ENCODE measurements around the gene ABCF2.
A peak's percentile ranks its signal among the peaks of the same experiment; 100 is the strongest.

Gene ABCF2

DNA sequence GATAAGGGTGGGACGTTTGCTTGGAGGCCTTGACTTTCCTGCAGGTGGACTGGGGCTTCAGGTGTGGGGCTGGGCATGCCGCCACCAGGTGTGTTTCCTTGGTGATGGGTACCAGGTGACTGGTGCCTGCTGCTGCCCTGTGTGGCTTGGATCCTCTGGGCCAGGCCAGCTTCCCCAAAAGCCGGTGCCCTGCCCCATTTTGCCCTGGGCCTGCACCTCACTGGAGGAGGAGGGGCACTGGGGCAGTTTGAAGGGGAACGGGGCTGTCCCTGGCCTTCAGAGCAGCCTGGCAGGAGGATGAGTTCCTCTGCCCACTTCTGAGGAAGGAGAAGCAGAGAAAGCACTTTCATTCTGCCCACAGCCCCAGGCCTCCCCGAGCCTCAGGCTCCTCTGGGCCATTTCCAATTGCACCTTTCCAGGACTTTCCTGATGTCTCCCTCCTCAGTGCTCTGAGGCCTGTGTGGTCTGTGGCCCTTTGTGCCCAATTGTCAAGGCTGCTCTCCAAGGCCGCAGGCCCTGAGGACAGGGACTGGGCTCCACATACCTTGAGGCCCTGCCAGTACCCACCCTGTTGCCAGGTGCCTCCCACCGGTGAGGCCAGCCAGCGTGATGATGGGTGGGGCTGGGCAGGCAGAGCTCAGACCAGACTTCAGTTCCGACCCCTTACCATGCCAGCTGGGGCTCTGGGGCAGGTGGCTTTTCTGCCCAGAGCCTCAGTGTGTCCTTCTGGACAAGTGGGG lies 46.8 kb upstream of the ABCF2 start:
- H3K9me3 ChIP-seq: no peaks in the 10 kb centered on the region
- DNase-seq: no peak
- H3K27me3 ChIP-seq: no peaks in the 10 kb centered on the region
- intact Hi-C loops (cut with DNase I; ENCODE audit: low total_unique reads): no loop called here
- peaks cover 0 to 56% (median 24%) of the 10 kb centered on the region in 4 donors for H3K4me1 ChIP-seq
- no peak overlapping the region for H3K4me3 ChIP-seq
- TF ChIP-seq CTCF (IDR thresholded peaks at IDR 0.05): no peak
- H3K27ac ChIP-seq: no peak overlapping the region
- no peaks in the 10 kb centered on the region for H3K36me3 ChIP-seq

- Histone ChIP-seq H3K27ac (no peak overlapping the region), H3K36me3 (no peaks in the 10 kb centered on the region)
- DNase-seq: no peak
Measured at GRCh38 chr7:151272877-151273276, 45.9 kb upstream of the ABCF2 start.

GRCh38 chr7:151272405-151272804 lies 45.4 kb upstream of the ABCF2 start:
- Histone ChIP-seq H3K27me3 (peaks cover 0 to 3% of the 10 kb centered on the region in 2 donors), H3K36me3 (no peaks in the 10 kb centered on the region), H3K27ac (peak overlapping the region in 1 of 2 donors; percentile 31), H3K4me3 (no peak overlapping the region), H3K4me1 (peaks cover 0 to 52% (median 21%) of the 10 kb centered on the region in 4 donors), H3K9me3 (no peaks in the 10 kb centered on the region)
- peak in 1 of 2 experiments; percentile 6 for TF ChIP-seq CTCF (IDR thresholded peaks at IDR 0.05)
- intact Hi-C loops (cut with DNase I; ENCODE audit: low total_unique reads): no loop called here
- peak in 1 of 2 donors; percentile 53 for DNase-seq

More at GRCh38 chr7:151272877-151273276, 45.9 kb upstream of the ABCF2 start:
- intact Hi-C loops (cut with DNase I; ENCODE audit: low total_unique reads): no loop called here
- no peak for TF ChIP-seq CTCF (IDR thresholded peaks at IDR 0.05)
- H3K9me3 ChIP-seq: no peaks in the 10 kb centered on the region
- no peak overlapping the region for H3K4me3 ChIP-seq
- H3K27me3 ChIP-seq: peaks cover 0 to 3% of the 10 kb centered on the region in 2 donors
- peaks cover 0 to 56% (median 24%) of the 10 kb centered on the region in 4 donors for H3K4me1 ChIP-seq

- H3K4me3 ChIP-seq: no peak overlapping the region
- no peaks in the 10 kb centered on the region for H3K36me3 ChIP-seq
- no peak for TF ChIP-seq CTCF (IDR thresholded peaks at IDR 0.05)
- H3K4me1 ChIP-seq: peaks cover 0 to 46% (median 17%) of the 10 kb centered on the region in 4 donors
- peaks cover 0 to 3% of the 10 kb centered on the region in 2 donors for H3K27me3 ChIP-seq
- DNase-seq: peak; percentile 84 to 90
- H3K27ac ChIP-seq: peak overlapping the region; percentile 26 to 31
- no peaks in the 10 kb centered on the region for H3K9me3 ChIP-seq
- intact Hi-C loops (cut with DNase I; ENCODE audit: low total_unique reads): no loop called here
Measured at GRCh38 chr7:151271699-151272355, 44.8 kb upstream of the ABCF2 start.

DNA sequence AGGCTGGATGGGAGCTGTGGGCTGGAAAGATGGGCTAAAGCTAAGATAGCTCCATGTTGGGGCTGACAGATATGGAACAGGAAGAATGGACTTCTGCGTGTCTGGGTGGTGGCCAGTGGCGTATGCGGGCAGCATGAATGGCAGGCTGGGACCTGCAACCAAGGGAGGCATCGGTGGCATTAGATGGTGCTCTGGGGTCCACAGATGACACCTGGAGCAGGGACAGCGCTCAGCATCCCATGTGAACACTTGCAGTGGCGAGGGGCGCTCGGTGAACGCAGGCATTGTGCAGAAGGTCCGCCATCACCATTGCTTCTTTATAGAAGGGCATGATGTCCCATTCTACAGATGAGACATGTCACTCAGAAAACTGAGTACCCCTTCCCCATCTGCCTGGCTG lies 42.5 kb upstream of the ABCF2 start:
- no peaks in the 10 kb centered on the region for H3K9me3 ChIP-seq
- peaks cover 0 to 23% (median 8%) of the 10 kb centered on the region in 4 donors for H3K4me1 ChIP-seq
- intact Hi-C loops (cut with DNase I; ENCODE audit: low total_unique reads): no loop called here
- no peaks in the 10 kb centered on the region for H3K36me3 ChIP-seq
- peaks cover 0 to 11% of the 10 kb centered on the region in 2 donors for H3K27me3 ChIP-seq
- no peak for TF ChIP-seq CTCF (IDR thresholded peaks at IDR 0.05)
- no peak overlapping the region for H3K27ac ChIP-seq
- no peak for DNase-seq
- no peak overlapping the region for H3K4me3 ChIP-seq

Measured in tibial artery (tissue), 4 donors.